T-helper 2 cell treated with Interferon-gamma antibody and Interleukin-4, amounts not matched to agents 100 ng/mL and 5 ng/mL, for 36 hours (primary cell): Measurements from ENCODE around the gene TAOK1. TPM values are rescaled to one million over a fixed set of nuclear protein-coding genes. Genes with fewer than 3 reads are reported as not detected.

Source experiments
- intact Hi-C: fragments of 100-400 bp; cut with micrococcal nuclease; formaldehyde crosslinking; loops from one replicate; pipeline ENCODE4 v1.15.1; 2023
- total RNA-seq: library from RNA; stranded (reverse); gene quantifications from 2 replicates; pipeline ENCODE4 v1.2.3, GENCODE V29; 2022

TAOK1 gene
- total RNA-seq, 1 donor from 2014 or later = 52.3 TPM

DNA sequence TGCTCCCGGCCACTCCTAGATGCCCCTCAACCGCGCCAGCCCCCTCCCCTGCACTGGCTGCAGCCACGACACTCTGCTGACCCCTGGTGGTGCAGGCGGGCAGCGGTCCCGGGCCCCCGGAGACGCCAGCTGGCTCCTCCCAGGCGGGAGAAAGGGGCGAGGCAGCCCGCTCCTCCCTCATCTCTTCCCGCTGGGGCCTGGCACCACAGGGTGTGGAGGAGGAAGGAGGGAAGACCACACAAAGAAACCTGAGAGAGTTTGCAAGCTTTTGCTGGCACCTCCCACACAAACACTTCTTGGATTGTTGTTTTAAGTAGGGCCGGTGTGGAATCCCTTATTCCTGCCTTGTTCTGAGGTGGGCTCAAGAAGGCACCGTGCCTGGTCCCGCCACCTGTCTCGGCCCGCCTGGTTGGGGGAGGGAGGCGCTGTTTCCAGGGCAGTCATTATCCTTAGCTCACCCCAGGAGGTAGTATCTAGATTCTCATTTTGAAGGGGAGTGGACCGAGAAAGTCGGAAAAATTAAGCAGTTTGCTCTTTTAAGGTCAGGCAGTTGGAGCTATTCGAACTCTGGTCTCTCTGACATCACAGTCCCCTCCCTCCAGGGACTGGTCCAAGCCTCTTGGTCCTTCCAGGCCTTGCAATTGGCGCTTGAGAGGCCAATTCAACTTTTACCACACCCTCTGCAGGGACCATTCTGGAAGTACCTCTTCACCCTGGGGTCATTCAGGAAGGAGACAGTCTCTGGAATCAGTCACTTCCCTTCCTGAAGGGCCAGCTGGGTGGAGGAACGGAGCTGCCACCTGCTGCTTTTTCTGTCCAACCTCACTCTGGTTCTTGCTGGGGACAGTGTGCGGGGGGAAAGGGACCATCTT lies 201.8 kb downstream of the TAOK1 start:
- intact Hi-C loops = loop anchor here (1.0 kb wide), 1 partner anchor 24 kb away; the partner anchor contains the start of gene TP53I13

DNA sequence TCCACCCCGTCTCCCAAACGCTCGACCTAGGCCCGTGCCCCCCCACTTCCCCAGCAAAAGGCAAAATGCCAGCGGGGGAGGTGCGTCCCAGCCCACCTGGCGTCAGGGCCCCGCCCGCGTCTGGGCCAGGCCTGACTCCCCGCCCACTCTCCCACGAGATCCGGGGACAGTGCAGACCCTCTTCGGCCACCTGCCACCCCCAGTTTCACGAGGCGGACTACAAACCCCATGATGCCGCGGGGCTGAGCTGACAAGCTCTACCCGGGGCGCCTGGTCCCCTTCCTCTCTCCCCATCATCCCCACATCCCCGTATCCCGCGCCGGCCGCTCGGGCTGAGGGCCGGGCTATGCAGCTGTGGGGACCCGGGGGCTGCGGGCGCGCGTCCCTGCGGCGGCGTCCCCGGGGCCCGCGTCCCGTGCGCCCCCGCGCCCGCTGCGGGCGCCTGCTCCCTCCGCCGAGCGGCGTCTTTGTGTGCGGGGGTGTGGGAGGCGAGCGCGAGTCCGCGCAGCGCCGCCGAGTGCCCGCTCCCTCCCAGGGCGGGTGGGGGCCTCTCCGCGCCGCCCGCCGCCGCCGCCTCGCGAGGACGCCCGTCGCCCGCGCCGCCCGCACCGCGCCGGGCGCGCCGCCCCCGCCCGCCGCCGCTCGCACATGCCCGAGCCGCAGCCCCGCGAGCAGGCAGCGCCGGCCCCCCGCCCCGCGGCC lies 202.8 kb downstream of the TAOK1 start, which contains the start of gene ANKRD13B:
Gene ANKRD13B, plus strand, starts transcription at position 283 of the 702 bp plus-strand sequence. CDS start 490 bp downstream, outside the sequence.
- intact Hi-C loops = no loop called here

DNA sequence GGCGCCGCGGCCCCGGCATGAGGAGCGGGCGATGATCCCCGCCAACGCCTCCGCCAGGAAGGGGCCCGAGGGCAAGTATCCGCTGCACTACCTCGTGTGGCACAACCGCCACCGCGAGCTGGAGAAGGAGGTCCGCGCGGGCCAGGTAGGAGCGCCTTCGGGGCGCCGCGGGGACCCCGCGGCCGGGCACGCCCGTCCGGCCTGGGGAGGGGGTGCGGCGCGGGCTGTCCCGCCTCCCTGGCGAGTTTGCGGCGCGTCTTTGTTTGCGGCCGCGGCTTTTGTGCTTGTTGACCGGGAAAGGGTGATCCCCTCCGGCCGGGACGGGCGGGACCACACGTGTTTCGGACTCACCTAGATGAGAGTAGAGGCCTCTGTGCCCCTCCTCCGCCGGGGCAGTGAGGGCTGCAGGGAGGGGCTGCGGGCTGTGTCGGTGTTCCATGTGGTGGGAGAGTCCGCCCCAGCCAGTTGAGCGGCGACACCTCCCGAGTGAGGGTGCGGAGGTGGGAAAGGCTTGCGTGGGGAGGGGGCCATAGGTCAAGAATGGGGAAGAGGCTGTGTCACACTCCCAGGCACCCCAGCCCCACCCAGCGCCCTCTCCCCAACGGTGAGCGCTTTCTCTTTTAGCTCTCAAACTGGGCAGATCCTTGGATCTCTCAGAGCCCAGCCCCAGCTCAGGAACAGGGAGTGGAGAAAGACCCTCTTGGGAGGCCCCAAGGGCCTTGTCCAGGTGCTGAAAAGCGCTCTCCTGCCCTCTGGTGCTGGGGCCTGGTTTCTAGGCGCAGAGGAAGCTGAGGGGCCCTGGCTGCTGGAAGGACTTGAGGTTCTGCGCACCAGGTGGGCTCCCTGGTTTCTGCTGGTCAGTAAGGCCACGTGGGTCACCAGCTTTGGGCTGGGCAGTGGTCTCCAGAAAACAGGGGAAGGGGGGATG lies 203.7 kb downstream of the TAOK1 start:
- intact Hi-C loops = no loop called here

DNA sequence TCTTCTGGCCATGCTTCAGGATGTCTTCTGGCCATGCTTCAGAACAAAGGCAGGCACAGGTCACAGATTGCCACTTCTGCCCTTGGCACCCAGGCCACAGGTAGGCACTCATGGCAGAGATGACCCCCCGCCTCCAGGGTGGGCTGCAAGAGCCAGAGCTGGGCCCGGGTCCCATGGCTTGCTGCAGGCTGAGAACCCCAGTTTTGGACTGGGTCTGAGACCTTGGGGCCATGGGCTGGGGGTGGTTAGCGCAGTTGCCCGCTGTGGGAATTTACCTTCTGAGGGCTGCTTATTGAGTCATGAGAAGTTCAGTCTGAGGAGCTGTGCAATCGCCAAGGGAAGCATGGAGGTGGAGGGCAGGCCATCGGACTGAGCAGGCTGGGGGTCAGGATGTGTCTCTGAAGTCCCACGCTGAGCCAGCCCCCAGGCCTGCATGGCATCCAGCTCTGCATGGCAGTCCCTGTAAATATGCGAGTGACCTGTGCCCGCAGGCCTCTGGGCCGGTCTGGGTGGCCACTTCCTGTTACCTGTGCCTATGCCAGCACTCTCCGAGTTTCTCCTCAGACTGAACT lies 204.4 kb downstream of the TAOK1 start:
- intact Hi-C loops = no loop called here

DNA sequence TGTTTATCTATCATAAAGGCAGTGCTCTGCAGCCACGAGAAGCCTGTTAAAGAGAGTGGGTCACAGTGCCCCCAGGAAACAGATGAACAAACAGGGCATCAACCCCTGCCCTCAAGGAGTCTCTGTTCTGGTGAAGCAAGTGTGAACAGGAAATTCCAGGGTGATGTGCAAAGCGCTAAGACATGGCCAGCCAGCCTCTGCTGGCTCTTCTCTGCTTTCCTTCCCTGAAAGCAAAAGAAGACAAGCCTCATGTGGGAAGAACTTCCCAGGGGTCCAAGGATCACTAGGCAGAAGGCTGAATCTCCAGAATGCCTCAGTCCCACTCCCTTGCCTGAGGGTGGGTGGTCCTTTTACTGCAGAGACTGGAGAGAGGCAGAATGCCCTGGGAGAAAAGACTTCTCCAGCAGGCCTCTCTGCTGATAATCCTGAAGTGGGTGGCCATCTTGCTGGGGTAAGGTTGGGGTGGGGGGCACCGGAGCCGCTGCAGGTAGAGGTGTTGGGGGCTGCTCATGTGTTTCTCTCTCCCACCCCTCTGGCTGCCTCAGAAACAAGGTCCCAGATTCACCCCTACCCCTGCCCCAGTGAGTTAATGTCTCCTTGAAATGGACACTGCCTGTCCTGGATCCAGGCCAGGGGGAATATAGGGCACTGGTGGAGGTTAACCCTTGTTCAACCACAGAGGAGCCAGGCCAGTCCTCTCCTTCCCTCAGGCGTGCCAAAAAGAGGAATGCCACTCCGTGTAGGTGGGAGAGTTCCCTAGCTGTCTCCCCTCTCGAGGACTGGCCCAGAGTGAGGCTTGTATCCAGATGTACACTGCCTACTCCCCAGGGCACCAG lies 205.2 kb downstream of the TAOK1 start:
- intact Hi-C loops = no loop called here

DNA sequence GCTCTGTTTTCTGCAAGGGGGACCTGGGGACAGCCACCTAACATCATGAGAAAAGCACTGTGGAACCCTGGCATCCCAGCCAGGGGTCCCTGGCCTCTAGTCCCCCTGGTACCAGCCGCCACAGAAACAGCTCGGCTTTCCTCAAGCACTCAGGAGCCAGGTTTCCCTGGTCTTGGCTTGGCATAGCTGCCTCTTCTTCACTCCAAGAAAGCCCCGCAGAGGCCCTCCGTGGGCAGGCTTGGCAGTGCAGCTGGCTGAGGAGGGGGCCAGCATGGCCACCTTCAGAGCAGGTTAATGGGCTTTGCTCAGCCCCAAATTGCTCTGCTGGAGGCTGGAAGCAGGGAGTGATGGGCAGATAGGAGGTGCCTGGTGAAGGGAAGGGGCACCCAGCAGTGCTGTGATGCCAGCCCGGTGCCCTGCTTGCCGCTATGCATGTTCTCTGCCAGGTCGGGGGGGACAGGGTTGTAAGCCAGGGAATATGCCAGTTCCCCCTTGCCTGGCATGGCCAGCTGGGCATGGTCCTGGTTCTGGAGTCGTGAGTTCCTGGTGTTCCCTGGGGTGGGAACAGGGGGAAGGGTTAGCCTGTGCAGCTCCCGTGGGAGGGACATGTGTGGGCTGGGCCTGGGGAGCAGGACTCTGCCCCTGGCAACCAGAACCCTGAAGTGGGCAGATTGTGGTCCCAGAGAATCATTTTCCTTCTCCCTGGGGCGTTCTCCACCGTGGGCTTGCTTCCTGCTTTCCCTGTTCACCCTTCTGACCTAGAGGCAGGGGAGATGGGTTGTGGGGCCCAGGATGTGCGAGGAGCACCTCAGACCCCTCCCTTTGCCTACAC lies 206.0 kb downstream of the TAOK1 start:
- intact Hi-C loops = no loop called here

DNA sequence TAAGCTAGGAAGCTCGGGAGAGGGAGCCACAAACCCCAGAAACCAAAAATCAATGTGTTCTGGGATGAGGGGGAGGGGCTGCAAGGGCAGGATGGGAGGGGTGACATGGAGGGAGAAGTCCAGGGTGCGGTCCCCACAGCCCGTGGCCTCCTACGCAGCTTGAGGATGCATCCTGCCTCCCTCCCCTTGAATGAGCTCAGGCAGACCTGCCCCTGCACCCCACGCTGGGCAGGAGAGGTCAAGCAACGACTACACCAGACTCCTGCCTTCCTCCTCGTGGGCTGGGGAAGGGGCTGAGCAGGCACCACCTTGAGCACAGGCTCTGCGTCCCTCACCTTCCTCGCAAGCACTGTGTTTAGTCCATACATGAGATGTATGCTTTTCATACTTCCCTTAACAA lies 206.6 kb downstream of the TAOK1 start:
- intact Hi-C loops = no loop called here

DNA sequence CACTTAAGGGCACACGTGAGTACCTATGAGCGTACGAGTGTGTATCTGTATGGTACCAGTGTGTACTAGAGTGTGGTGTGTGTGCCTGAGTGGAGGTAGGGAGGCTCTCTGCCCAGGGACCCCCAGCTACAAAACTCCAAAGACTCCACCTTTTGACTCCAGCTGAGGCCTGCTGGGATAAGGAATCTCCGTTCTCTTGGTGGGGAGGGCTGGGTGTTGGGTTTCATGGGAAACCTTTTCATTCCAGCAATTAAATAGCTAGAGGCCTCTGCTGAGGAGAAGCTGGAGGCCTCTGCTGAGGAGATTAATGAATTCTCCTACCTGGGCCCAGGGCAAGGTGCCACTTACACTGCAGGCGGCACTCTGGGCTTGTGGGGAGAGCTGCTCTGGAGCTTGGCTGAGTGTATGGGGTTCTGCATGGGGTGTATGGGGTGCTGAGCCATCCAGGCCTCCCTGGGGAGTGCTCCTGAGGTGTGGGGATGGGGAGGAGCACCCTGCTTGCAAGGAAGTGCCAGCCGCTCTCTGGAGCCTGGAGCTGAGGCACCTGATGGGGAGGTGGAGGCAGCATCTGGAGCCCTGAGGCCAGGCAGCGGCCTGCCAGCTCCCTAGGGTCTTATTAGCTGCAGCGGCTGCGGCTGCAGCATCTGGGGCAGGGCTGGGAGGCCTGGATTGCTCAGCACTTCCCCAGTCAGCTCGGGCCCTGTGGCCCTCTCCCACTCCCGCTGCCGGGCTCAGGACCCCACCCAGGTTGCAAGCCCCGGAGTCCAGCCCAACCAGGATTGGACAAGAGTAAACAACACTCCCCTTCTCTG lies 207.4 kb downstream of the TAOK1 start:
- intact Hi-C loops = no loop called here

Other genes with a start within 250 kb of the TAOK1 start
- 99.0 and 101 TPM in 2 replicates for gene MYO18A, start 210.0 kb upstream of the TAOK1 start, total RNA-seq
- not detected in 2 replicates for gene CRYBA1, start 143.5 kb upstream of the TAOK1 start, total RNA-seq
- 69.8 and 78.5 TPM in 2 replicates for gene NUFIP2, start 96.2 kb upstream of the TAOK1 start, total RNA-seq
- 17.8 and 19.5 TPM in 2 replicates for gene ABHD15, start 176.7 kb downstream of the TAOK1 start, total RNA-seq
- 80.7 and 82.3 TPM in 2 replicates for gene TP53I13, start 178.3 kb downstream of the TAOK1 start, total RNA-seq
- 62.9 and 66.7 TPM in 2 replicates for gene GIT1, start 199.3 kb downstream of the TAOK1 start, total RNA-seq
- 13.0 and 13.7 TPM in 2 replicates for gene ANKRD13B, start 202.8 kb downstream of the TAOK1 start, total RNA-seq
- gene CORO6, start 232.5 kb downstream of the TAOK1 start, total RNA-seq = 2.0 and 3.1 TPM in 2 replicates